HepG2 (cell line): Measurements from ENCODE around the gene ATP2C2. TPM values are rescaled to one million over a fixed set of nuclear protein-coding genes. Genes with fewer than 3 reads are reported as not detected.

Experiments
- ATAC-seq: fragments of 200-7000 bp; cut with Tn5 transposase; 3 replicates; pipeline ENCODE4 v1.9.1; 2020; ENCODE audit warnings: mild to moderate bottlenecking, moderate library complexity
- BruUV-seq: library from RNA; stranded (reverse); fragments of 400-500 nt; replicated peaks from 2 replicates; lab custom pipeline; 2021; lab: Mats Ljungman, UMichigan
- CTCF ChIA-PET: fragments of 300-600 bp; formaldehyde crosslinking; extraction: SDS; loops from one replicate; lab custom pipeline; 2021; ENCODE audit warnings: low total read pairs, inconsistent platforms, low intra/inter-chr PET ratio; lab: Yijun Ruan, JAX
- POLR2A ChIA-PET: fragments of 350-600 bp; sonication (Branson Sonifier 250); formaldehyde crosslinking; loops from one replicate; lab custom pipeline; 2020; ENCODE audit warnings: antibody characterized with exemption, inconsistent platforms; lab: Yijun Ruan, JAX
- DNase-seq: peaks from one replicate; pipeline ENCODE4 v3.0.0-alpha.2; 2015; ENCODE audit warnings: low spot score
- FAIRE-seq: peaks from 3 replicates; lab custom pipeline; 2011; peaks lifted over from hg19 to GRCh38; lab: Jason Lieb, UNC
- H2AFZ ChIP-seq: one replicate; pipeline ENCODE4 v1.6.1; 2011; ENCODE audit warnings: low read length, inconsistent platforms
- H3K27ac ChIP-seq: fragments of 300-600 bp; 3 replicates; pipeline ENCODE4 v1.8.0; 2011; ENCODE audit warnings: mixed run types, mild to moderate bottlenecking, mixed read lengths, low read length, inconsistent platforms; ENCODE audit not compliant: insufficient read depth; ENCODE audit errors: extremely low read length
- H3K27me3 ChIP-seq, 2 experiments: fragments of 200-600 bp in 1 of 2; 2 replicates in 1 of 2; 3 replicates in 1 of 2; pipeline versions ENCODE4 v1.6.0 to v1.8.0; 2011; ENCODE audit warnings: low read length in 2 of 2, mild to moderate bottlenecking in 2 of 2, moderate library complexity in 2 of 2, inconsistent platforms in 1 of 2; ENCODE audit not compliant: insufficient read depth in 2 of 2, control insufficient read depth in 1 of 2
- H3K36me3 ChIP-seq, 2 experiments: fragments of 200-600 bp in 1 of 2; replicated peaks in 1 of 2; 2 replicates in 1 of 2; 3 replicates in 1 of 2; pipeline versions ENCODE4 v1.5.1 to v1.8.0; 2011; ENCODE audit warnings: low read length in 2 of 2, inconsistent platforms in 1 of 2; ENCODE audit not compliant: insufficient read depth in 2 of 2, control insufficient read depth in 1 of 2
- H3K4me1 ChIP-seq: 2 replicates; pipeline ENCODE4 v1.5.1; 2012; ENCODE audit warnings: low read length, inconsistent platforms; ENCODE audit not compliant: insufficient read depth
- H3K4me2 ChIP-seq: 2 replicates; pipeline ENCODE4 v1.6.0; 2011; ENCODE audit warnings: low read depth, low read length, inconsistent platforms
- H3K4me3 ChIP-seq, 3 experiments: fragments of 200-600 bp in 1 of 3; sonication (generic), shearing (Covaris generic) in 1 of 3; replicated peaks in 1 of 3; 2 replicates each; pipeline ENCODE4 v1.5.1; 2011 to 2016; ENCODE audit warnings: low read length in 3 of 3, inconsistent platforms in 2 of 3, low read depth in 2 of 3, mild to moderate bottlenecking in 2 of 3, control low read depth in 1 of 3, mixed read lengths in 1 of 3; ENCODE audit not compliant: insufficient read depth in 1 of 3
- H3K79me2 ChIP-seq: one replicate; pipeline ENCODE4 v1.6.1; 2011; ENCODE audit warnings: low read length, inconsistent platforms; ENCODE audit not compliant: insufficient read depth
- H3K9ac ChIP-seq: 2 replicates; pipeline ENCODE4 v1.6.0; 2011; ENCODE audit warnings: mild to moderate bottlenecking, low read depth, low read length, inconsistent platforms; ENCODE audit not compliant: insufficient read depth
- H3K9me3 ChIP-seq: 2 replicates; pipeline ENCODE4 v1.5.1; 2012; ENCODE audit warnings: mild to moderate bottlenecking, low read length
- H4K20me1 ChIP-seq: 2 replicates; pipeline ENCODE4 v1.6.0; 2011; ENCODE audit warnings: inconsistent platforms, mild to moderate bottlenecking, low read length, moderate library complexity; ENCODE audit not compliant: insufficient read depth
- BRF2 ChIP-seq: sonication (generic); formaldehyde crosslinking; IDR thresholded peaks from 2 replicates; pipeline ENCODE4 v1.8.1; 2022; ENCODE audit warnings: mild to moderate bottlenecking, missing genetic modification reagents
- EED ChIP-seq: sonication (generic); formaldehyde crosslinking; IDR thresholded peaks from 2 replicates; pipeline ENCODE4 v1.5.0; 2020; ENCODE audit warnings: mild to moderate bottlenecking, missing genetic modification reagents
- HIC2 ChIP-seq: sonication (generic); formaldehyde crosslinking; IDR thresholded peaks from 2 replicates; pipeline ENCODE4 v1.9.0; 2022; ENCODE audit warnings: low read depth, missing genetic modification reagents
- HMGXB3 ChIP-seq: sonication (generic); formaldehyde crosslinking; IDR thresholded peaks from 2 replicates; pipeline ENCODE4 v1.4.0; 2020; ENCODE audit warnings: missing genetic modification reagents, borderline replicate concordance
- POGK ChIP-seq: sonication (generic); formaldehyde crosslinking; conservative IDR thresholded peaks from 2 replicates; pipeline ENCODE4 v1.8.0; 2022; ENCODE audit warnings: mild to moderate bottlenecking, moderate library complexity, missing genetic modification reagents
- REST ChIP-seq, 2 experiments: IDR thresholded peaks; 2 replicates each; pipeline ENCODE4 v1.6.1; 2011 to 2012; ENCODE audit warnings: low read length in 2 of 2, borderline replicate concordance in 1 of 2, low read depth in 1 of 2, mild to moderate bottlenecking in 1 of 2, moderate library complexity in 1 of 2
- ZFX ChIP-seq: sonication (generic); formaldehyde crosslinking; IDR thresholded peaks from 2 replicates; pipeline ENCODE4 v1.4.0; 2020; ENCODE audit warnings: mild to moderate bottlenecking, low read depth, missing genetic modification reagents, moderate library complexity
- WGBS: methylation state at CpG from one replicate; pipeline ENCODE4 v1.1.6; 2017; ENCODE audit warnings: low lambda C conversion rate; 5-methylcytosine and 5-hydroxymethylcytosine counted together
- in situ Hi-C: cut with HindIII; loops from 2 replicates; pipeline ENCODE4 v1.10.0; 2017; ENCODE audit warnings: low pct_unique_long_range_greater_than_20kb; ENCODE audit not compliant: extremely low pct_ligation_motif_present
- intact Hi-C: fragments of 100-400 bp; cut with micrococcal nuclease; formaldehyde crosslinking; loops from one replicate; pipeline ENCODE4 v1.10.0; 2022; ENCODE audit not compliant: unreplicated experiment
- polyA plus RNA-seq, 8 experiments: library from polyadenylated mRNA; depleted of rRNA in 3 of 8; stranded (reverse) in 7 of 8; unstranded in 1 of 8; fragments of >200 nt; fragmentation: Illumina TruSeq in 4 of 8; extraction: Trizol in 4 of 8; gene quantifications; 2 replicates each; pipeline versions ENCODE4 v1.2.1 to v1.2.3, GENCODE V29; 2011 to 2016; ENCODE audit warnings: low read depth in 4 of 8, missing spikeins in 1 of 8, mixed read lengths in 1 of 8; ENCODE audit not compliant: insufficient read depth in 1 of 8
- total RNA-seq, 5 experiments: library from RNA; depleted of rRNA; stranded (reverse); fragments of >200 nt; fragmentation: Illumina TruSeq; extraction: Trizol; gene quantifications; 2 replicates each; pipeline ENCODE4 v1.2.3, GENCODE V29; 2016; ENCODE audit warnings: low read depth in 1 of 5

ATP2C2 gene
- total and polyA plus RNA-seq, 2 of the 13 experiments (the other 11 are each of a cell fraction or from before 2014, with no cell fraction given): 0.07 TPM; not detected in 1

GRCh38 chr16:84505249-84506187 lies 137.2 kb downstream of the ATP2C2 start:
- DNase-seq: no peak
- Histone ChIP-seq H3K4me2 (peak overlapping the region; percentile 96), H2AFZ (no peak overlapping the region), H4K20me1 (no peaks in the 10 kb centered on the region), H3K36me3 (no peaks in the 10 kb centered on the region), H3K27me3 (no peaks in the 10 kb centered on the region; a peak in 1 of 5 replicates), H3K4me1 (peaks cover 43% of the 10 kb centered on the region), H3K27ac (peak overlapping the region; percentile 20), H3K9ac (peak overlapping the region; percentile 73), H3K9me3 (no peaks in the 10 kb centered on the region), H3K4me3 (peak overlapping the region; percentile 71 to 94 (median 77)), H3K79me2 (peaks cover 2% of the 10 kb centered on the region)
- ChIA-PET CTCF (interaction anchor here (1.4 kb wide), 1 partner anchor 228 kb away, joined by 5 read pairs; no protein-coding TSS in a partner anchor), POLR2A (no interaction called here)
- ATAC-seq: no peak
- intact Hi-C loops: no loop called here
- TSS peak; percentile 84 for BruUV-seq
- no peak for FAIRE-seq
- in situ Hi-C loops: no loop called here
- WGBS: 50% methylated on average over 33 of the region's 33 CpGs
- TF ChIP-seq ZFX (no peak), REST (IDR thresholded peaks at IDR 0.05; ENCODE audit: borderline replicate concordance in 1 of 2, low read depth in 1 of 2, low read length in 2 of 2) (no peak), HIC2 (no peak), POGK (0 out of 2 replicates have a peak, but pooled peaks have one; percentile 31), HMGXB3 (no peak), BRF2 (CRISPR knock-in tag) (no peak), EED (CRISPR knock-in tag) (no peak)
